HFF-Myc (cell line): ENCODE data around the gene LRRC4C.

Experiments used
- DNase-seq: peaks from one replicate; pipeline ENCODE4 v3.0.0-alpha.2; 2011; ENCODE audit warnings: low read depth; ENCODE audit errors: extremely low read depth
- H3K4me3 ChIP-seq: replicated peaks from 2 replicates; pipeline ENCODE4 v1.5.1; 2011; ENCODE audit warnings: low read depth, mild to moderate bottlenecking, control low read depth, low read length
- TF ChIP-seq, protein P1 (sequence below): IDR thresholded peaks from 2 replicates; pipeline ENCODE4 v1.5.1; 2012; ENCODE audit warnings: mild to moderate bottlenecking, low read depth, low read length, control low read depth; ENCODE audit errors: missing control alignments

LRRC4C gene

GRCh38 chr11:41267451-41267850, 192.0 kb downstream of the LRRC4C start:
- DNase-seq = no peak
- H3K4me3 ChIP-seq = no peak overlapping the region
- TF ChIP-seq, protein P1, sequence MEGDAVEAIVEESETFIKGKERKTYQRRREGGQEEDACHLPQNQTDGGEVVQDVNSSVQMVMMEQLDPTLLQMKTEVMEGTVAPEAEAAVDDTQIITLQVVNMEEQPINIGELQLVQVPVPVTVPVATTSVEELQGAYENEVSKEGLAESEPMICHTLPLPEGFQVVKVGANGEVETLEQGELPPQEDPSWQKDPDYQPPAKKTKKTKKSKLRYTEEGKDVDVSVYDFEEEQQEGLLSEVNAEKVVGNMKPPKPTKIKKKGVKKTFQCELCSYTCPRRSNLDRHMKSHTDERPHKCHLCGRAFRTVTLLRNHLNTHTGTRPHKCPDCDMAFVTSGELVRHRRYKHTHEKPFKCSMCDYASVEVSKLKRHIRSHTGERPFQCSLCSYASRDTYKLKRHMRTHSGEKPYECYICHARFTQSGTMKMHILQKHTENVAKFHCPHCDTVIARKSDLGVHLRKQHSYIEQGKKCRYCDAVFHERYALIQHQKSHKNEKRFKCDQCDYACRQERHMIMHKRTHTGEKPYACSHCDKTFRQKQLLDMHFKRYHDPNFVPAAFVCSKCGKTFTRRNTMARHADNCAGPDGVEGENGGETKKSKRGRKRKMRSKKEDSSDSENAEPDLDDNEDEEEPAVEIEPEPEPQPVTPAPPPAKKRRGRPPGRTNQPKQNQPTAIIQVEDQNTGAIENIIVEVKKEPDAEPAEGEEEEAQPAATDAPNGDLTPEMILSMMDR = no peak

DNA sequence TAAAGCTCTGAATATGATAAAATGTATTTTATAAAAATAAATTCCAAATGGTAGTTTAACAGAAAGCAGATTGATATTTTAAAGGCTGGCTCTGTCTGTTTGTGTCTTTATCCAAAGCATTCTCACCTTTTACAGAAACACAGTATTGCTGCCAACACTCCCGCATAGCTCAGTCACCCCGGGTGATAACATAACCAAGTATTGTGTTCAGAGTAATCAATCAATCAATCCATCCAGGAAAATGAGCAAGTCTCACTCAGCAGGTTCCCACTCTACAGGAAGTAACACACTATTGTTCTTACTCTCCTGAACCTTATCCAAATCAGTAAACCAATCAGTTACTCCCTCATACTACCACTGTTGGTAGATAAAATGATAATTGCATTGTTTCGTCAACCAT, 203.4 kb downstream of the LRRC4C start:
- no peak overlapping the region for H3K4me3 ChIP-seq
- TF ChIP-seq, protein P1 = no peak
- no peak for DNase-seq

DNA sequence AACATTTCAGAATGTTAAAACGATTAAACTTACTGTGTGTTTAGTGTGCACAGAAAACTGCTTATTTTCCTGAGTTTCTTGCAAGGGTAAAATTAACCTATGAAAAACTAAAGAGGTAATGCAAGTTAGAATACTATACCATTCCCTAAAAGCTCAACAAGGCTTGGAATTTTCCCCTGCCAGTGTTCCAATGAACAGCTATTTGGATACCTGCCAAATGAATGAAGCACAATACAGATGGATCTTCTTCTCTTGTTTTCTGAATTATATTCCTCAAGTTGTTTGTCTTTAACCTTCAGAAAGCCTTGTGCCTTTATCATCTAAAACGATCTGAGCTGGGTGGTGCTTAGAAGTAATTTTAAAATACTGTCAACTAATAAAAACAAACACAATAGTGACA, 204.5 kb downstream of the LRRC4C start:
- no peak for DNase-seq
- TF ChIP-seq, protein P1 = no peak
- H3K4me3 ChIP-seq = no peak overlapping the region

GRCh38 chr11:41250408-41250935, 209.0 kb downstream of the LRRC4C start:
- H3K4me3 ChIP-seq = no peak overlapping the region
- TF ChIP-seq, protein P1 = no peak
- no peak for DNase-seq

GRCh38 chr11:41247621-41248020, 211.8 kb downstream of the LRRC4C start:
- DNase-seq = no peak
- no peak overlapping the region for H3K4me3 ChIP-seq
- TF ChIP-seq, protein P1 = no peak

DNA sequence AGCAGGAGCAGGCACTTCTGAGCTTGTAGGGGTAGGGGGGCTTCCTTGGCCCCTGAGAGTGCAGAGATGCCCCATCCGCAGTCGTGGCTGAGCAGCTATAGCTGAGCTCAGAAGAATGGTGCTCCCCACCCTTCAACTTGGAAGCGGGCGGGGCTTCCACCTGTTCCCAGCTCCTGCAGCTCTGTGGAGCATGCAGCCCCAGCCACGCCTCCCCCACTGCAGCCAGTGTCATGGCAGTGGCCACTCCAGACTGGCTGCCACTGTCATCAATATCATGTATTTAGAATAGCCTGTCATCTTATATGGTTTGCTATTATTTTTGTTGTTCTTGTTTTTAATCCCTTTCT, 213.1 kb downstream of the LRRC4C start:
- H3K4me3 ChIP-seq = no peak overlapping the region
- DNase-seq = no peak
- TF ChIP-seq, protein P1 = no peak

DNA sequence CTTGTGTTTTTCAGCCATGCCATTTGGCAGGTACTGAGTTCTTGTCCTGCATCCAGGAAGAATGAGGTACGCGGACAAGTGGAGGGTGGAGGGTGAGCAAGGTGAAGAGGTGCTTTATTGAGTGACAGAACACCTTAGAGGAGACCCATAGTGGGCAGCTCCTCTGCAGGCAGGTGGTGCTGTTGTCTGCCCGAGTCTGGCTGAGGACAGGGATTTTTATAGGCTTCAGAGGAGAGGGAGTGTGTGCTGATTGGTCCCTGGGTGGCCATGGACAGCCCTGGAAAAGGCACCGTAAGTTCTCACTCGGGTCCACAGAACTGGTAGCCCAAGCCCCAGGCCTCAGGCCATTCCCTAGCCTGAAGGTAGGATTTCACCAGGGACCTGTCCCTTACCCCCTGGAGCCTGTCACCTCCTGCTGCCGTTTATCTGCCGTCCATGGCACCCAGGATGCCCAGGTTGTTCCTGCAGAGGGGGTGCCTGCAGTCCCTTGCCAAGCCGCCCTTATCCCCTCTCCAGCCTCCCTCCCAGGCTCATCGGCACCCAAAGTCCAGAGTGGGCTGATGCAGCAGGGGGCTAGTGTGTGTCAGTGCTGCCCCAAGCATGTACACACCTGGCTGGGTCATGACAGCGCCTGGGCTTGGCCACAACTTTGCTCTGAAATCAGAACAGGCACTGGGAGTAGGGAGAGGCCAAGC, 213.6 kb downstream of the LRRC4C start:
- TF ChIP-seq, protein P1 = no peak

More for the DNA sequence above, 213.6 kb downstream of the LRRC4C start:
- H3K4me3 ChIP-seq = no peak overlapping the region
- DNase-seq = no peak
